Colonic mucosa (tissue), 4 donors: Measurements from ENCODE around the gene RAB3C. TPM values are rescaled to one million over a fixed set of nuclear protein-coding genes. Genes with fewer than 3 reads are reported as not detected.
A peak's percentile ranks its signal among the peaks of the same experiment; 100 is the strongest.

Experiments
- DNase-seq: peaks from one replicate; pipeline ENCODE4 v3.0.0-alpha.2; 2020
- H3K27ac ChIP-seq: fragments of 200-600 bp; one replicate; pipeline ENCODE4 v1.8.0; 2021
- H3K27me3 ChIP-seq: fragments of 200-600 bp; one replicate; pipeline ENCODE4 v1.8.0; 2021
- H3K36me3 ChIP-seq: fragments of 200-600 bp; one replicate; pipeline ENCODE4 v1.8.0; 2021
- H3K4me1 ChIP-seq: fragments of 200-600 bp; one replicate; pipeline ENCODE4 v1.8.0; 2021; ENCODE audit warnings: mild to moderate bottlenecking
- H3K4me3 ChIP-seq: fragments of 200-600 bp; one replicate; pipeline ENCODE4 v1.8.0; 2021
- H3K9ac ChIP-seq, 2 donors: one replicate each; pipeline ENCODE4 v1.7.0; 2013; ENCODE audit warnings: control low read depth in 2 of 2, low read depth in 2 of 2, low read length in 2 of 2
- H3K9me3 ChIP-seq: fragments of 200-600 bp; one replicate; pipeline ENCODE4 v1.8.0; 2021
- intact Hi-C: fragments of 100-400 bp; cut with DNase I; formaldehyde crosslinking; loops from one replicate; pipeline ENCODE4 v1.14.1; 2022
- total RNA-seq, 2 donors: library from RNA; stranded (reverse); fragmentation: NEBNext Ultra II Directional in 1 of 2; extraction: Animal tissue kit (Norgen Biotek cat#: 25700) in 1 of 2; gene quantifications; one replicate each; pipeline ENCODE4 v1.2.1, GENCODE V29; 2021
- TF ChIP-seq, protein P1 (sequence below): fragments of 200-600 bp; IDR thresholded peaks from one replicate; pipeline ENCODE4 v1.8.0; 2022; ENCODE audit warnings: antibody characterized with exemption, mild to moderate bottlenecking
- donor health status: healthy.
- donor health status: DM: no; HTN: no; CAD: no.
- donor health status: DM: no; HTN: no; CAD: no.

The RAB3C gene
- total RNA-seq, 2 donors from 2014 or later, result 1.1 to 1.2 TPM

DNA sequence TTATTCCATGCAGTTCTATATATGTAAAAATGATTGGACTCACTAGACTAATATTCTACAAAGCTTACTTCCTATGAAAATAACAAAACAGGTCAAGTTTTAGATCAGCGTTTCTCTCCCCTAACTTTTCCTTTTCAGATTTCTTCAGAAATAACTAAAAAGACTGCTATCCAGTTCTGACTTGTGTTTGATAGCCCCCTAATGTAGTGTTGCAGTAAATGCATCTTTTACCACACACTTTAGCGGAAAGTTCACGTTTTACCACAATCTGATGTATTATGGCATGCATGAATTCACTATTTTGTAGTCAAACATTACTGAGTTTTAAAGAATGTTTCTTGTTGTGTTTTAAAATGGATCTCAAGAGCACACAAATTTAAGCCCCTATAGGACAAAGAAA lies 292.7 kb downstream of the RAB3C start:
- no peak for DNase-seq
- no peak overlapping the region for H3K27ac ChIP-seq
- TF ChIP-seq, protein P1, sequence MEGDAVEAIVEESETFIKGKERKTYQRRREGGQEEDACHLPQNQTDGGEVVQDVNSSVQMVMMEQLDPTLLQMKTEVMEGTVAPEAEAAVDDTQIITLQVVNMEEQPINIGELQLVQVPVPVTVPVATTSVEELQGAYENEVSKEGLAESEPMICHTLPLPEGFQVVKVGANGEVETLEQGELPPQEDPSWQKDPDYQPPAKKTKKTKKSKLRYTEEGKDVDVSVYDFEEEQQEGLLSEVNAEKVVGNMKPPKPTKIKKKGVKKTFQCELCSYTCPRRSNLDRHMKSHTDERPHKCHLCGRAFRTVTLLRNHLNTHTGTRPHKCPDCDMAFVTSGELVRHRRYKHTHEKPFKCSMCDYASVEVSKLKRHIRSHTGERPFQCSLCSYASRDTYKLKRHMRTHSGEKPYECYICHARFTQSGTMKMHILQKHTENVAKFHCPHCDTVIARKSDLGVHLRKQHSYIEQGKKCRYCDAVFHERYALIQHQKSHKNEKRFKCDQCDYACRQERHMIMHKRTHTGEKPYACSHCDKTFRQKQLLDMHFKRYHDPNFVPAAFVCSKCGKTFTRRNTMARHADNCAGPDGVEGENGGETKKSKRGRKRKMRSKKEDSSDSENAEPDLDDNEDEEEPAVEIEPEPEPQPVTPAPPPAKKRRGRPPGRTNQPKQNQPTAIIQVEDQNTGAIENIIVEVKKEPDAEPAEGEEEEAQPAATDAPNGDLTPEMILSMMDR, result no peak
- H3K27me3 ChIP-seq, result no peaks in the 10 kb centered on the region
- intact Hi-C loops, result no loop called here
- no peak overlapping the region for H3K9ac ChIP-seq
- H3K4me3 ChIP-seq, result no peak overlapping the region
- no peaks in the 10 kb centered on the region for H3K9me3 ChIP-seq
- no peaks in the 10 kb centered on the region for H3K36me3 ChIP-seq
- H3K4me1 ChIP-seq, result no peaks in the 10 kb centered on the region

DNA sequence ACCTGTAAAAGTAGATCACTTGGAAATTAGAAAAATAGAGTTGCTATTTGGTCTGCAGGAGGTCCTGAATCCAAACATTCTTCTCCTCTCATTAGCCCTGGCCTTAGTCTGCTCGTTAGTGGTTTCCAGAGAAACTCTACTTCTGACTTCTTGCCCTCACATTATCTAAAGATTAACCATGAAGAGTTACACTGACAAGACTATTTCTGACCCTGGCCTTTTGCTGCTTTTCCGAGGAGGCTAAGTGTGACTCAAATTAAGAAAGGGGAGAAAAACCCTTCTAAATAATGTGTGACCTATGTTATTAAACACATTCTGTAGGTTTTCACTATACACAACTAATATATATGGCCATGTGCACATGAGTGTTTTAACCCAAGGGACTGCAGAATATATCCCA lies 302.4 kb downstream of the RAB3C start:
- intact Hi-C loops, result loop anchor here (10.0 kb wide), 2 partner anchors 490 to 910 kb away; no protein-coding TSS in a partner anchor
- TF ChIP-seq, protein P1, result no peak
- no peak overlapping the region for H3K27ac ChIP-seq

DNA sequence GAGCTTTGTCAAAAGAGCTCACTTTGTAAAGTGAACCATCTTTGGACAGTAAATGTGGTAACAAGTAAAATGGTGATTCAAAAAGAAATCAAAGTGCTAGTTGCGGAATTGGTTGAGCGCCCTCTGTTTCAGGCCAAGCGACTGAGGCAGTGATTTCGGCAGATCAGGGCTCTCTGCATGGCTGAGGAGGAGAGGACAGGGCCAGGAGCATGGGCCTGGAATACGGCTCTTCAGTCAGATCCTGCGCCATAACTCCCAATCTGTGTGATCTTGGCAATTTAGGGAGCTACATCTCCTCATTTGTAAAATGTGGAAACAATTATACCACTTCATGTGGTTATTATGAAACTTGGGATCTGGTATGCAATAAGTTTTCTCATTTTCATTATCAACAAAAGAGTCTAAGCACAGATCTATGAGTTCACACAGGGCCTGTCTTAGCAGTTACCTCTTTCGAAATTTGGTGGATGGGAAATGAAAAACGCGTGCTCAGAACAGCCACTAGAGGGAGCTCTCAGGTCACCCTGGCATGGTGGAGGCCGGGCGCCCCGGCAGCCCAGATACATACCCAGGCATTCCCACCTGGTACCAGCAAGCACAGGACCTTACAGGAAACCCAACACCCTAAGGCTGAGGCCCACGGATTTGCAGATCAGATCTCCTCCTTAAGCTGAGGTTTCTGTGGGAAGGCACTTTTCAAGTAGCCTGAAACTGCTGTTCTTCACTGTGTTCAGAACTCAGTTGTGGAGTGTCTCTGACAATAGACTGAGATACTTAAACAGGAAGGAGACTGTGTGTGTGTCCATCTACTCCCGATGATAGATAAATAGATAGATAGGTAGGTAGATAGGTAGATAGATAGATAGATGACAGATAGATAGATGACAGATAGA lies 303.7 kb downstream of the RAB3C start:
- intact Hi-C loops, result loop anchor here (2.0 to 10.0 kb wide), 3 partner anchors 288 to 908 kb away; no protein-coding TSS in a partner anchor
- Histone ChIP-seq H3K36me3 (no peaks in the 10 kb centered on the region), H3K9ac (peak overlapping the region in 1 of 2 donors; percentile 16), H3K4me3 (no peak overlapping the region), H3K4me1 (no peaks in the 10 kb centered on the region), H3K27ac (no peak overlapping the region), H3K27me3 (no peaks in the 10 kb centered on the region), H3K9me3 (no peaks in the 10 kb centered on the region)
- DNase-seq, result peak; percentile 55
- TF ChIP-seq, protein P1, result peak; percentile 94

More for the DNA sequence above, 302.4 kb downstream of the RAB3C start:
- Histone ChIP-seq H3K4me1 (no peaks in the 10 kb centered on the region), H3K27me3 (no peaks in the 10 kb centered on the region), H3K4me3 (no peak overlapping the region), H3K9me3 (no peaks in the 10 kb centered on the region), H3K9ac (no peak overlapping the region), H3K36me3 (no peaks in the 10 kb centered on the region)
- no peak for DNase-seq

DNA sequence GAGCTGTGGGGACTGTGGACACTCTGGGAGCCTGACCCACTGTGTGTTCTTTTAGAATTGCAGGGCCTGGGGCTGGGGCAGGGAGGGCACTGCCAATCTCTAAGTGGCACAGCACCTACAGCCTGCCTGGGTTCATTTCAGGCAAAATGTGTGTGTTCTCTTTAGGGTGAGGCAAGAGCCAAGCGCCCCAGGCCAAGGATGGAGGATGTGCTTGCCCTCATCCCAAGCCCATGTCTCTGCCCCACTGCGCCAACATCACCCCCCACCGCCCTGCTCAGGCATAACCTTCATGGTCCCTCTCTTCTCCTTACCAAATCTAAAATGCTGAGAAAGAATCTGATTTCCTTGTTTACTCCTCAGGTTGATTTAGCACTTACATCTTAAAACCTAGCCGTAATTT lies 304.4 kb downstream of the RAB3C start:
- intact Hi-C loops, result loop anchor here (2.0 to 10.0 kb wide), 3 partner anchors 287 to 907 kb away; no protein-coding TSS in a partner anchor
- no peaks in the 10 kb centered on the region for H3K27me3 ChIP-seq
- no peak overlapping the region for H3K9ac ChIP-seq
- H3K4me3 ChIP-seq, result no peak overlapping the region
- no peaks in the 10 kb centered on the region for H3K36me3 ChIP-seq
- H3K27ac ChIP-seq, result no peak overlapping the region
- TF ChIP-seq, protein P1, result no peak
- H3K9me3 ChIP-seq, result no peaks in the 10 kb centered on the region
- no peak for DNase-seq
- no peaks in the 10 kb centered on the region for H3K4me1 ChIP-seq

DNA sequence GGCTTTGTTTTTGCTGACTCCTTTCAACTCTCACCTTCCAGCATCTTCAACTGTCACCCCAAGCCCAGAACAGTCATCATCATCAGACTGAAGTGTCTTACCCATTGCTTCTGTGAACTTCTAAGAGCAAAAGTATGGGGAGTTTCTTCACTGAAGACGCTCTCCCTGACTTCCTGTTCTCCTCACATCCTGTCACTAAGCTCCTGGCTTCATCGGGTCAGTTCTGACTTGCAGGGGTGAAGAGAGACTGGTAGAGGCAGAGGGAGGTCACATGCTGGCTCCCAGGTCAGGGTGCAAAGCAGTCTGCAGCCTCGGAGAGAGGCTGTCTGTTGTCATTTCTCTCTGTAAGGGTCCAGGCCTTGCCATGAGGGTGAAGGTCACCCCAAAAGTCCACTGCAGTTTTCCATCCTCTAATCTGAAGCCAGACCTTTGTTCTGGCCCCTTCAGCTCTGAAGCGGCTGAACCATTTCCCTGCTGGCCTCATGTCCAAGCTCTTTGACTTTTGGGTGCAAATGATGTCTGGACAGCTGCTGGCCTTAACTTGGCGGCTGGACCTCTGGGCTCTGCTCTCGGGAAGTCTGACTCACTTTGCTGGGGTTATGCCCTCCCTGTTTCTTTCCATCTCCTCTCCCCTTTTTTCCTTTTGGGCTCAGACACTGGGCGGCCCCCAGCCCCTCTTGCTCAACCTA lies 305.0 kb downstream of the RAB3C start:
- H3K9ac ChIP-seq, result no peak overlapping the region
- DNase-seq, result no peak
- TF ChIP-seq, protein P1, result no peak
- no peak overlapping the region for H3K4me3 ChIP-seq
- H3K4me1 ChIP-seq, result no peaks in the 10 kb centered on the region
- intact Hi-C loops, result loop anchor here (2.0 to 10.0 kb wide), 3 partner anchors 287 to 907 kb away; no protein-coding TSS in a partner anchor
- no peaks in the 10 kb centered on the region for H3K27me3 ChIP-seq
- H3K36me3 ChIP-seq, result no peaks in the 10 kb centered on the region
- H3K27ac ChIP-seq, result no peak overlapping the region
- no peaks in the 10 kb centered on the region for H3K9me3 ChIP-seq
